Right forelimb (tissue), 1 donor: ENCODE data around the gene TMEM150A.
"Not testable (repeated sequence)": the region's sequence is repeated elsewhere in the genome, so short reads cannot be mapped to it uniquely, and the experiment has no call there.

ENCODE experiments used
- DNase-seq: peaks from one replicate; pipeline ENCODE4 v3.0.0-alpha.2; 2018

The TMEM150A gene

DNA sequence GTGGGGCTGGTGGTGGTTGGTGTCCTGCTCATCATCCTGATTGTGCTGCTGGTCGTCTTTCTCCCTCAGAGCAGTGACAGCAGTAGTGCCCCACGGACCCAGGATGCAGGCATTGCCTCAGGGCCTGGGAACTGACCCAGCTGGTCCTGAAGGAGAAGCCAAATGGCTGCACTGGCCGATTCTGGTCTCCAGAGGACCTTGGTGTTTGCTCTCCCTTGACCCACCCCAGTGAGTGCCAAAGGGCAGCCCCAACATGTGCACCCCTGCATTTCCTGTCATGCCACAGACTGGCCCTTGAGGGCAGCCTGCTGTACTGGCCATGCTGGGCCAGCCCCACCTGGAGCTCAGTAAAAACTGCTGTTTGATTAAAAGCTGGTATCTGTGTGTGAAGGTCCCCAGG lies 9.5 kb downstream of the TMEM150A start:
- DNase-seq: no peak

DNA sequence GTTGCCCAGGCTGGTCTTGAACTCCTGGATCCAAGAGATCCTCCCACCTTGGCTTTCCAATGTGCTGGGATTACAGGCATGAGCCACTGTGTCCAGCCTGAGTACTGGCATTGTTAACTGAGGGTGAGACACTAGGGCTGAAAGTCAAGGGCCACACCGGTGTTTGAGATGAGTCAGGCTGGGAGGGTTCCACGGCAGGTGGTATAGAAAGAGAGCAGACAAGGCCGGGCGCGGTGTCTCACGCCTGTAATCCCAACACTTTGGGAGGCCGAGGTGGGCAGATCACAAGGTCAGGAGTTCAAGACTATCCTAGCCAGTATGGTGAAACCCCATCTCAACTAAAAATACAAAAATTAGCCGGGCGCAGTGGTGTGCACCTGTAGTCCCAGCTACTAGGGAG lies 10.2 kb downstream of the TMEM150A start:
- not testable (repeated sequence) for DNase-seq

DNA sequence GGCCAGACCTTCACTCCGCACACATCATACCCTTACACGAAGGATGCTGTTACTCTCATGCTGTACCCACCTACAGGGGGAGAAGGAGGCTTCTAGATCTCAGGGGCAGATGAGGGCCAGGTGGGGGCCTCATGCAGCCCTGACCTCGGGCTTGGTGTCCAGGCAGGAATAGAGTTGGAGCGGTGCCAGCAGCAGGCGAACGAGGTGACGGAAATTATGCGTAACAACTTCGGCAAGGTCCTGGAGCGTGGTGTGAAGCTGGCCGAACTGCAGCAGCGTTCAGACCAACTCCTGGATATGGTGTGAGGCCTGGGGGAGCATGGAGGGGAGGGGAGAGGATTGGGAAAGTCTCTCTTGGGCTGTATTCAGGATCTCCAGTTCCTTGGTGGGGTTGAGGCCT lies 10.9 kb downstream of the TMEM150A start:
- no peak for DNase-seq

DNA sequence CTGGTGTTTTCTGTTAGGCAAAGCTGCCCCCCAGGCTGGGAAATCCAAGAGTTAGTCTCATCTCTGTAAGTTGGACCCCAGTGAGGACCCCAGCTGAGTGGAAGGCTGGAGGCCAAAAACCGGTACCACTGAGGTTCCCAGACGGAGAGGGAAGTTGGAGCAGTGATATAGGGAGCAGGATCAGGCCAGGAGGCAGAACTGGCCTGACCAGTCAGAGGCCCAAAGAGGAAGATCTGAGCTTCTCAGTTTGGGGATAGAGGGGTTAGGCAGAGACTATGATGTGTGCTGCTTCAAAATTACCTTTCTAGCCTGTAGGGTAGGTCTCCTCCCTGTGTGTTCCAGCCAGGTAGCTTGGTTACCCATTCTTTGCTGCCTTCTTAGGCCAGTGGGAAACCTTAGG lies 11.5 kb downstream of the TMEM150A start:
- DNase-seq: no peak

DNA sequence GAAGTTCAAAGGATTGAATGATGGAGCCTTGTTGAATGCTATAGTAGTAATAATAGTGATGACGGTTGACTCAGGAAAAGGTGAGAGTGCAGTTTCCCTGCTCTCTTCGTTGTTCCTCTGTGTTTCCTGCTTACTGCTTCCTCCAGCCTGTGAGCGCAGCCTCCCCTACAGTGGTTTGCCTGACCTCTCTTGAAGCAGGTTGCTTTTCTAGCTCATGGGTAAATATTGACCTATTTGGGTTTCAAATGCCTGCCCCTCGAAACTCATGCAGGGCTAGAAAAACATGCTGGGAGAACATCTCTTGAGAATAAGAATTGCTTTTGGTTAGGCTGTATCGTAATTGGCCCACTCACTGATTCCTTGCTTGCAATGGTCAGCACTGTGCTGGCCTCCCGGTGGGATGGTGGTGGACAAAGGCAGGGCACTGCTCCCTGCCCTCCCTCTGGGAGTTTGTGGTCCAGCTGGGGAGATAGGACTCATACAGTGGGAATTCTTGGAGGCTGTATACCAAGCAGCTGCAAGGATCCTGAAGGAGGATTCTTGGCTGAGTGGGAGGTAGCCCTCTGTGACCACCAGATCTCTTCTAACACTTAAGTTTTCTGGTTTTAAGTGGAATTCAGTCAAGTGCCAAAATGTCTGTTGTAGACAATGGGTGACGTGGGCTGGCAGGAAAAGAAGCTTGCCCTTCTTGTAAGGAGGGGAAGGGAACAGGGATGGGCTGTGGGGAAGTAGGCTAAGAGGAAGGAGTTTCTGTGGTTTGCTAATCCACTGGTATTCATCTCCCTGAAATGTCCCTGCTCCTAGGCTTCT lies 12.3 kb downstream of the TMEM150A start:
- no peak for DNase-seq

DNA sequence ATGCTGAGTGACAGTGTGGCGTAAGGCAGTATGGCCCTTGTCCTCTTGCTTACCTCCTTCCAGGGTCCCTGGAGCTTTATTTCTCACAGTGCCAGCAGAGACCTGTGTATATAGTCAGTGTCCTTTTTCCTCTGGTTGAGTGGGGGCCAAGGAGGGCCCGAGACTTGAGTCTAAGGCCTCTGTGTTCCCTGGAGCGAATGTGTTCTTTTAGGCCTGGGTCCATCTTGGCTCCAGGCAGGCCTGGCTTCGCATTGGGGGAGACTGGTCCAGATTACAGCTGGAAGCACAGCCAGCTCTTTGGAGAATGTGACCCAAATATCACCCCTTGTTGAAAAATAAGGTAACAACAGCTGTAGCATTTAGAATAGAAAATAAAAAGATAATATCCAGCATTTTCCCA lies 13.3 kb downstream of the TMEM150A start:
- no peak for DNase-seq

DNA sequence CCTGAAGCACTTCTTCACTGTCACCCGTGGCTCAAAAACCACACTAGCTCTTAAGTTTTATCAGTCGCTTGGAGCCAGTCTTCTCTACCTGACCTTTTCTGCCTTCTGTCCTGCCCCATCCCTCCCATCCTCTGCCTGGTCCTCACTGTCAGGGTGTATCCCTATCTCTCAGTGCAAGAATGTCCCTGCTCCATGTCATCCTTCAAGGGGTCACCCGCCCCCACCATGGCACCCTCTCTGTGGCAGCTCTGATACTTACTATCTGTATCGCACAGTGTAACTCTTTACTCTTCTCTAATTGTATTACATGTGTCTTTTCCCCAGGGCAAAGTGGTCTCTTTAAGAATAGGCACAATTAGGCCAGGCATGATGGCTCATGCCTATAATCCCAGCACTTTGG lies 13.9 kb downstream of the TMEM150A start:
- no peak for DNase-seq

DNA sequence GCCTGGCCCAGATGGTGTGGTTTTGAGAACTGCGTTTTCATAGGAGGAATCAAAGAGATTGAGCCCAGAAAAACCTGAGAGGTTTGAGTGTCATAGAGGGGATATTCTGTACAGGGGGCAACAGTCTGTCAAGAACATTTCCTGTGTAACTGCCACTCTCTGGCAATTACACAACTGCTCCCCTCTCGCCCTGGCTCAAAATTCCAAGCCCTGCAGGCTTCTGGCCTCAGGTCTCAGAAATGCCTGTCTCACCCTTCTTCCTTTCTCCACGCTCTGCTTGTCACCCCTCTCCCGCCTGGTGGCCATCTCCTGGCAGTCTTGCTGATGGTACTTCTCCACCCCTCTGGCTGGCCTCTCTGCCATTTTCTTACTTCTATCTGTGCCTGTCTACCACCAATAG lies 14.3 kb downstream of the TMEM150A start:
- DNase-seq: no peak

DNA sequence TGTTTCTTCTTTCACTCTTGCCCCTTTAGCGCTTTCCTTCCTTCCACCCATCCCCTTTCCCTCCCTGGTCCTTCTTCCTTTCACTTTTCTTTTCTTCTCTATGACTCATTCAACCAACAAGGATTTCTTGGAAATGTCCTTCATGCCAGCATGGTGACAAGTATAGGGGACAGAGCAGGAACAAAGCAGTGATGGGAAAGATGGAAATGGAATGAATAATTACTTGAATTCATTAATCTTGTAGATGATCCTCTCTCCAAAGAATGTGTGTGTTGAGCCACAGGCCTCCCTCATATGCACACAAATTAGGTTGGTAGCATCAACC lies 16.8 kb downstream of the TMEM150A start:
- no peak for DNase-seq

DNA sequence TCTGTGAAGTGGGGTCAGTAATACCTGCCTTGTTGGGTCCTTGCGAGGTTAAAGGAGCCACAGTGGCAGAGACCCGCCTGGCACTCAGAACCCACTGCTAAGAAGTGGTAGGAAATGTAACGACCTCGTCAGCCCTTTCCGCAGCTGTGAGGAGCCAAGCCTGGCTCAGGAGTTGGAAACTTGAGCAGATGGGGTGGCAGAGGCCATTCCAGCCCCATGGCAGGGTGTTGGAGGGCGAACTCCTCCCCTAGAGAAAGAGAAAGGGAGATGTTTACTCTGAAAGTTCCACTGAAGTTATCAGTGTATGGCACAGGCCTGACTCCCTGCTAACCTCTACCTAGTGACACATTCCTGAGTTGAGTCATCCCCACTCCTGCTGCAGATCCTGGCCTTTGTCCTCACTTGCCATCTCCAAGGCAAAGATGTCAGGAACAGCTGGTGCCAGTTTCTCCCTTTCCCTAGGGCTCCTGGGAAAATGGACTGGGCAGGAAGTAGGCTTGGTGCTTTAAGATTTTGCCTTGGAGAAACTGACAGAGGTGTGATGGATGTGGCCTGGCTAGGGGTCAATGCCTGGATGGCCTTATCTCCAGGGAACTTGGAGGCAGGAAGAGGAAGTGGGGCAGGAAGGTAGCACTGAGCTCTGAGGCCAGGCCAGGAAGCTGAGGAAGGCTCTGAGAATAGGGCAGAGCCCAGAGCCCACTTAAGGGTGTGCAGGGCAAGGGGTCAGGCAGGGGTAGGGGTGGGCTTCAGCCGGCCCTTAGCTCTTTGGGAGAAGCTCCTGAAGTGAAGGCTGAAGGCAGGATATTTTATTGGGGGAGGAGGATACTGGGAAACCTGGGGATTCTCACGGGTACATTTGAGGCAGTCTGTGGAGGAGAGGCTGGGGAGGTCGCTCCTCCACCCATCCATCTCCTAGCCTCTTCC lies 17.4 kb downstream of the TMEM150A start:
- no peak for DNase-seq

DNA sequence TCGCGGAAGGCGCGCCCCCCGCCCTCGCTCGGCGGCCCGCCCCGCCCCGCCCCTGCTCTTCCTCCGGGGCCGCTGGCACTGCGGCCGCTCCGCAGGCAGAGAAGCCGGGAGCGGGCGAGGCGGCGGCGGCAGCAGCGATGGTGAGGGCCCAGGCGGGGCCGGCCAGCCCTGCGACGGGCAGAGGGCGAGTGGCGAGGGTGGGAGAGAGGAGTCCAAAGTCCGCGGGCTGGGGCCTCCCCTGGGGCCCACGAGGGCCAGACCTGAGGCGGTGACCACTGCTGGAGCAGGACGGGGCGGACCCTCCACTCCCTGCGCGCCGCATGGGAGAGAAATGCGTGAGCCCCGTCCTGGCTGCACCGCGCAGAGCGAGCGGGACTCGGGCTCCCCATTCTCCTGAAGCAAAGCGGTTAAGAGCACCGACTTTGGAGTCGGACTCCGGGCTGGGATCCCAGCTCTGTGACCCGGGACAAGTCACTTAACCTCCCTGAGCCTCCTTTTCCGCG lies 18.1 kb downstream of the TMEM150A start, which contains the start of gene VAMP5:
Gene VAMP5, plus strand, starts transcription at position 78 of the 503 bp plus-strand sequence. Its CDS starts 60 bp downstream, at position 138.
- DNase-seq: peak; percentile 72

DNA sequence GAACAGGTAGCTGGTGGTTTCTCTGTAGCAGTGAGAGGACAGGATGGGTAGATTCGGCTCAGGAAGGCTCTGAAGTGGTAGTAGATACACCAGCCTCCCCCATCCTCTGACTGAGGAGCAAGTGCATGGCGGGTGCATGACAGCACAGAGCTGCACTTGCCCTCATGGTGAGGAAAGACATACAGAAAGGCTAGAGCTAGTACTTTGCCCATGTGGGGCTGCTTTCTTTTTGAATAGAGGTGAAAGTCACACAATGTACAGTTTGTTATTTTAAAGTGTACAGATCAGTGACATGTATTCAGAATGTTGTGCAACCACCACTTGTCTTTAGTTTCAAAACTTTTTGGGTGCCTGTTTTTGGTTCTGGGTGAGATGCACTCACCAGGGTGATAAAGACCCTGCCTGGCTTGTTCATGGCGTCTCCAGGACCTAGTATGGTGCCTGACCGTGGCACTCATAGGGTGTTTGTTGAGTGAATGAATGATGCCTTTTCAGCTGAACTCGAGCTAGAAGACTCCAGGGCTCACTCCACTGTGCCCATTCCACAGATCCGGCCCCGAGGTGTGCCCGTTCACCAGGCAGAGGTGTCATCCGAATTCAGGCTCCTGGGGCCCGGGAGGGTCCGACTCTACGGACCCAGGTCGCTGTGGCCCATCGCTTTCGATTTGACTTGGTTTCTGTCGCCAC lies 18.7 kb downstream of the TMEM150A start:
- DNase-seq: no peak

DNA sequence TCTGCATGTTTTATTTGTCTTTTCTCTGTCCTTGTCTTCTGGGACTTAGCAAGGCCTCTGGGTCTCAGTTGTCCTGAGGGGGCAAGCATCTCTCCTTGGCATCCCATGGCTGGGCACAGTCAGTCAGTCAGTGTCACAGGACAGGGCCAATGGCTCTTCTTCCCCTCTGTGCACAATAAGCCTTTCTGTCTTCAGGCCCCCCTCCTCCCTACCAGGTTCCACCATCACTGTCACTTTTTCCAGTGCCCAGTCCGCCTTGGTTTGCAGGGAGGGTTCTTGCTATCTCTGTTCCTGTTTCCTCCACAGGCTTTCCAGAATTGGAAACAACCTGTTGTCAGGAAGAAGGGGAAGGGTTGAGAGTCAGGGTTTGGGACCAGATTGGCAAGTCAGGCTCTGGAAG lies 20.0 kb downstream of the TMEM150A start:
- no peak for DNase-seq

DNA sequence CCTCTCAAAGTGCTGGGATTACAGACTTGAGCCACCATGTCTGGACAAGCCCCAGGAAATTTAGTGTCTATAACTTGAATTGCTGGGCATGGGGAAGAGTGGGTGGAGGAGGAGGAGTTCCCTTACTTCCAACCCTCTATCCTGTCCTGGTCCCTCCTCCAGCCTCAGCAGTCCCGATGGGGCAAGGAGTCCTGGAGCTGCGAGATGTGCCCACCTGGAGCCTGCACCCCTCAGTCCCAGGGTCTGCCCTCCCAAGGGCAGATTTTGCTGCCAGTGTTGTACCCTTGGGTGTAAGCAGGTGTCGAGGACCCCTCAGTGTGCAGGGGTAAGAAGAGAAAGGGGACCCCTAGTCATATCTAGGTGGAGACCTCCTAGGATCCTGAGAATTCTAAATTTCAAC lies 22.3 kb downstream of the TMEM150A start:
- no peak for DNase-seq

DNA sequence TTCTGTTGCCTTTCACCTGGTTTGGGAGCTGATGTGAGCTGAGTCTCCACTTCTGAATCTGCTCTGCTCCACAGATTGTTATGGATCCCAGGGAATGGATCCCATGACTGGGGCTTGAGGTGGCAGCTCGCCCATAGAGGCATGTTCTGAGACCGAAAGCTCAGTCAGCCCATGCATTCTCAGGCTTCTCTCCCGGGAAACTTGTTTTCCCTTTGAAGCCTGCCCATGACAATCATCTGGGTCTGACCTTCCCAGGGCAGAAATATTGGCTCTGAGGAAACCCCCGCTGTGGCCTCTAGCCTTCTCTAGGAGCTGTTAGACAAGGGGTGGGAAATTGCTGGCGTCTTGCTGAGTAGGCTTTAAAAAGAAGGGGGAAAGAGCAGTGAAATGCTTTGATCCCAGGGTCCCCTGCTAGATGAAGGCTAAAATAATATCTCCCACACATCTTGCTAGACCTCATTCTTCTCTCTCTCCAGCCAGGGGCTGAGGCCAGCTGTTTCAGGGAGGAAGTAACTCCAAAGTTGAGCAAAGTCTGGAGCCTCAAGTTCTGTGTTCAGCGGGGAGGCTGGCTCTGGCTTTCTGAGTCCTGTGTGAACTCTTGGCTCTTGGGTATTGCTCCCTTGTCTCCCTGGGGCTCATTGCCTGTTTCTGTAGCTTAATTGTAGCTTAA lies 23.1 kb downstream of the TMEM150A start:
- DNase-seq: no peak

DNA sequence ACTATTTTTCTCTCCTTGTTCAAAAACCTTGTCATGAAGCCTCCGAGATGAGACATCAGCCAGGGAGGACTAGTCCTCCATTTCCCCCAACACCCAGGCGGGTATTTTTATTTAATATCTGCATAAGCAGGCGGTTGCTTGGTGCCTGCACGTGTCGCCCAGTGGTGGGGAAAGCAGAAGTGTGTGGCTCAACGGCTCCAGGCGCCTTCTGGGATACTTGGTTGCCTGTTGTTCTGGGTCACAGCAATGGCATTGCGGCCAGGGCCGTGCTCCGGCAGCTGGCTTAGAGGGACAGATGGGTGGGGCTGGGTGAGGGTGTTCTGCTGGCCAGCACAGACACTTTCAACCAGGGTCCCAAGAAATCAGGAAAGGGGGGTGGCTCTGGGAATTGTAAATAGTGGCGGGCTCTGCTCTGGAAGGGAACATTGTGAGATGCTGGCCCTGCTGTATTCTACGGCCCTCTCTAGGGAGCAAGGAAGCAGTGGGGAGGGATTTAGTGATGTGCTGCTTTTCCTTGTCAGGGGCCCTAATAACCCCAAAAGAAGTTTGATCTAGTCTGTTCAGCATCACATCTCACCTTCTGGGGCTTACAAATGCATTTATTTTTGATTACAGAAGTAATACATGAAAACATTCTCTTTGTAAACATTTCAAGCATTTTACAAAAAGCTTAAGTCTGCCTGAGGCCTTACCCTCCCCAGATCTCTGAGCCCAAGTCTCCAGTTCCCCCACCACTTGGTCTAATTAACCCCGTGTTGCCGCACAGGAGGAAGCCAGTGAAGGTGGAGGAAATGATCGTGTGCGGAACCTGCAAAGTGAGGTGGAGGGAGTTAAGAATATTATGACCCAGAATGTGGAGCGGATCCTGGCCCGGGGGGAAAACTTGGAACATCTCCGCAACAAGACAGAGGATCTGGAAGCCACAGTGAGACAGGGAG lies 24.0 kb downstream of the TMEM150A start:
- DNase-seq: no peak

DNA sequence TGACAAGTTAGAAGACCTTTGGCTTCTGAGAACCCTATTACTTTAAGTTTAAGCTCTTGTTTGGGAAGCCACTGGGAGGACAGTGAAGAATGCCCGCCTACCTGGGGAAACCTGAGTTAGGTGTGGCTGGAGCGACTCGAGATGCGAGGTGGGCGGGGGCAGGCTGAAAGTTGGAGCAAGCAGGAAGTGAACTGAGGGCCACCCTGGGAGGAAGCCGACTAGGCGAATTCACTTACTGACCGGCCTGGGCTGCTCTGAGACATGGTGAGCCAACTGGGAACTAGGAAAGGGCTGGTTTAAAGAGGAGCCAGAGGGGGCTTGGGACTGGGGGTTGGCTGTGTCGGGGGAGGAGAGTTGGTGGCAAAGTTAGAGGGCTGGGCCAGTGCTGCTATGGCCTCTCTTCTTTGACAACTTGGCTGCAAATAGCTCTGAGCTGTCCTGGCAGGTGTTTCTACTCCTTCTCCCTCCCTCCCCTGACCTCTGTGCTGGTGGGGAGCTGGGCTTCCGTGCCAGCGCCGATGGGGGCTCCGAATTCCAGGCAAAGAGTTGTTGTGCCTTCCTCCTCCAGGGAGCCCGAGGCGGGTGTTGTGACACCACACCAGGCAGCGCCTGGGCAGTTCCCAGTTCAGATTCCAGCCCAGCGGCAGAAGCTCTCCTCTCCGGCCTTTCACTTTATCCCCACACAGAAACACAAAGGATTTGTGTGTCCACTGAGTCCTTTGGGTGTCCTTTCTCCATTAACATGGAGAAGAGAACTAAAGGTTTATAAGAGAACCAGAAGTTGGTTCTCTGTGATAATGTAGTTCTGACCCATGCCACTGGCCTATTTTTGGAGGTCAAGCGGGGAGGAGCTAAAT lies 24.9 kb downstream of the TMEM150A start, which contains the start of gene VAMP8:
Gene VAMP8, plus strand, starts transcription at position 201 of the 857 bp plus-strand sequence. Its CDS starts 61 bp downstream, at position 262.
- DNase-seq: no peak

DNA sequence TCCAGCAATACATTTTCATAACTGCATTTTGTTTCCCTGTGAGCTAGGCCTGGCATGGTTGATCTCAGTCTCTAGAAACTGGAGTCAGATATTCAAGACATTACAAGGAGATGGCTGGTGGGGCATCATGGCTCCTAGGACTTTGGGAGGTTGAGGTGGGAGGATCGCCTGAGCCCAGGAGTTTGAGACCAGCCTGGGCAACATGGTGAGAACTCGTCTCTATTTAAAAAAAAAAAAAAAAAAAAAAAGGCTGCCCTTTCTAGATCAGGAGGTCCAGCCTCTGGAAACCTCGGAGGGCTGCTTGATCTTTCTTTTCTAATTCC lies 25.5 kb downstream of the TMEM150A start:
- no peak for DNase-seq

DNA sequence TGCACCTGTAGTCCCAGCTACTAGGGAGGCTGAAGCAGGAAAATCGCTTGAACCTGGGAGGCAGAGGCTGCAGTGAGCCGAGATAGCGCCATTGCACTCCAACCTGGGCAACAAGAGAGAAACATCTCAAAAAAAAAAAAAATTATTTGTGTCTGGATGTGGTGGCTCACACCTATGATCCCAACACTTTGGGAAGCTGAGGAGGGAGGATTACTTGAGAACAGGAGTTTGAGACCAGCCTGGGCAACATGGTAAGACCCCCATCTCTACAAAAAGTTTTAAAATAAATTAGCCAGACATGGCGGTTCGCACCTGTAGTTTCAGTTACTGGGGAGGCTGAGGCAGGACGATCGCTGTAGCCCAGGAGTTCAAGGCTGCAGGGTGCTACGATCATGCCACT lies 26.8 kb downstream of the TMEM150A start:
- DNase-seq: no peak

DNA sequence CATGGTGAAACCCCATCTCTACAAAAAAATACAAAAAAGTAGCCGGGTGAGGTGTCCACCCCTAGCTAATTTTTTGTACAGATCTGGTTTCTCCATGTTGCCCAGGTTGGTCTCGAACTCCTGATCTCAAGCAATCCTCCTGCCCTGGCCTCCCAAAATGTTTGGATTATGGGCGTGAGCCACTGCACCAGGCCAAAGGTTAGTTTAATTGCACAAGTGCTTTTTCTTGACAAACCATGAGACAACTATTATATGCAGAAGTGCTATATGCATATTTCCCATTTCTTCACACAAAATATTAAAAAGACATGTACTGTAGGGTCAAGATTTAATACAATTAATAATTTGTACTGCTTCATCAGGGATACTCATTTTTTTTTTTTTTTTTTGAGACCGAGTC lies 36.2 kb downstream of the TMEM150A start:
- DNase-seq: no peak
